ENCODE data around the gene LYPD6.

The LYPD6 gene

GRCh38 chr2:149466635-149467034 lies 136.2 kb downstream of the LYPD6 start:
- H3K4me3 ChIP-seq (ENCODE audit: low read depth, low read length), result no peak overlapping the region
- TF ChIP-seq, protein P1, sequence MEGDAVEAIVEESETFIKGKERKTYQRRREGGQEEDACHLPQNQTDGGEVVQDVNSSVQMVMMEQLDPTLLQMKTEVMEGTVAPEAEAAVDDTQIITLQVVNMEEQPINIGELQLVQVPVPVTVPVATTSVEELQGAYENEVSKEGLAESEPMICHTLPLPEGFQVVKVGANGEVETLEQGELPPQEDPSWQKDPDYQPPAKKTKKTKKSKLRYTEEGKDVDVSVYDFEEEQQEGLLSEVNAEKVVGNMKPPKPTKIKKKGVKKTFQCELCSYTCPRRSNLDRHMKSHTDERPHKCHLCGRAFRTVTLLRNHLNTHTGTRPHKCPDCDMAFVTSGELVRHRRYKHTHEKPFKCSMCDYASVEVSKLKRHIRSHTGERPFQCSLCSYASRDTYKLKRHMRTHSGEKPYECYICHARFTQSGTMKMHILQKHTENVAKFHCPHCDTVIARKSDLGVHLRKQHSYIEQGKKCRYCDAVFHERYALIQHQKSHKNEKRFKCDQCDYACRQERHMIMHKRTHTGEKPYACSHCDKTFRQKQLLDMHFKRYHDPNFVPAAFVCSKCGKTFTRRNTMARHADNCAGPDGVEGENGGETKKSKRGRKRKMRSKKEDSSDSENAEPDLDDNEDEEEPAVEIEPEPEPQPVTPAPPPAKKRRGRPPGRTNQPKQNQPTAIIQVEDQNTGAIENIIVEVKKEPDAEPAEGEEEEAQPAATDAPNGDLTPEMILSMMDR (IDR thresholded peaks at IDR 0.05; ENCODE audit: low read depth, low read length, missing control alignments), result no peak
- DNase-seq (ENCODE audit: low read depth), result no peak

GRCh38 chr2:149467436-149467835 lies 137.0 kb downstream of the LYPD6 start:
- H3K4me3 ChIP-seq (ENCODE audit: low read depth, low read length), result no peak overlapping the region
- TF ChIP-seq, protein P1 (IDR thresholded peaks at IDR 0.05; ENCODE audit: low read depth, low read length, missing control alignments), result no peak
- no peak for DNase-seq (ENCODE audit: low read depth)

GRCh38 chr2:149468636-149469035 lies 138.2 kb downstream of the LYPD6 start:
- no peak overlapping the region for H3K4me3 ChIP-seq (ENCODE audit: low read depth, low read length)
- DNase-seq (ENCODE audit: low read depth), result no peak
- TF ChIP-seq, protein P1 (IDR thresholded peaks at IDR 0.05; ENCODE audit: low read depth, low read length, missing control alignments), result no peak

DNA sequence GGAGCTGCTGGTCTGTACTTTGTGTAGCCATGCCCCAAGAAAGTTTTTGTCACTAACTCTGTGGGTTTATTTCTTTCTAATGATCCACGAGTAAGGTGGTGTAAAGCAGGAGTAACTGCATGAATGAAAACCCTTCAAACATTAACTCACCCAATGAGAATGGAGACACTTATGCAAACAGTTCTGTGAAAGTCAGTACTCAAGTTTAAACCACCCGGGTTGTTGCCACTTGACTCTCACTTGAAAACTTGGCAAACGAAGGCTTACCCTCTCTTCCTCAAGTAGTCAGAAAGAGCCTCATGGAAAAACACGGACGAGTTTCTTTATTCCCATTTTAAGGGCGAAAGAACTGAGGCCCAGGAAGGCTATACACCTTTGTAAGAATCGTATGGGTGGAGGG lies 139.7 kb downstream of the LYPD6 start:
- no peak overlapping the region for H3K4me3 ChIP-seq (ENCODE audit: low read depth, low read length)
- TF ChIP-seq, protein P1 (IDR thresholded peaks at IDR 0.05; ENCODE audit: low read depth, low read length, missing control alignments), result no peak
- no peak for DNase-seq (ENCODE audit: low read depth)

GRCh38 chr2:149472413-149472812 lies 142.0 kb downstream of the LYPD6 start:
- TF ChIP-seq, protein P1 (IDR thresholded peaks at IDR 0.05; ENCODE audit: low read depth, low read length, missing control alignments), result no peak
- no peak overlapping the region for H3K4me3 ChIP-seq (ENCODE audit: low read depth, low read length)
- DNase-seq (ENCODE audit: low read depth), result no peak

DNA sequence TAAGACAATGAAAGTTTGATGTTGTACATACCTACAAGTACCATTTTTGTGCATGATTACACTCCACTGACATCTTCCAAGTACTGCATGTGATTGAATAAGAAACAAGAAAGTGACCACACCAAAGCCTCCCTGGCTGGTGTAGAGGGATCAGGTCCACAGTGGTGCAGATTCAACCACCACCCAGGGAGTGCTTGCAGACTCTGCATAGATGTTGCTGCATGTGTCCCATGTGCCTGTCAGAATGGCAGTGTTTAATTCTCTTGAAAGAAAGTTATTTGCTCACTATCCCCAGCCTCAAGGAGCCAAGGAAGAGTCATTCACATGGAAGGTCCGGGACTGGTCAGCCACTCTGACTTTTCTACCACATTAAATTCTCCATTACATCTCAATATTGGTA lies 142.7 kb downstream of the LYPD6 start:
- TF ChIP-seq, protein P1 (IDR thresholded peaks at IDR 0.05; ENCODE audit: low read depth, low read length, missing control alignments), result no peak
- no peak overlapping the region for H3K4me3 ChIP-seq (ENCODE audit: low read depth, low read length)
- DNase-seq (ENCODE audit: low read depth), result no peak

GRCh38 chr2:149473521-149473920 lies 143.1 kb downstream of the LYPD6 start:
- DNase-seq (ENCODE audit: low read depth), result no peak
- TF ChIP-seq, protein P1 (IDR thresholded peaks at IDR 0.05; ENCODE audit: low read depth, low read length, missing control alignments), result no peak

More at GRCh38 chr2:149473521-149473920, 143.1 kb downstream of the LYPD6 start:
- no peak overlapping the region for H3K4me3 ChIP-seq (ENCODE audit: low read depth, low read length)
